Neuronal stem cell (in vitro differentiated cells): ENCODE results near the gene EYA3.

ENCODE experiments used
- DNase-seq: peaks from one replicate; pipeline ENCODE4 v3.0.0-alpha.2; 2013; ENCODE audit warnings: low spot score
- H2AFZ ChIP-seq: one replicate; pipeline ENCODE4 v1.6.1; 2013; ENCODE audit warnings: mild to moderate bottlenecking, low read length, inconsistent platforms
- H2AK5ac ChIP-seq: 2 replicates; pipeline ENCODE4 v1.6.1; 2013; ENCODE audit warnings: low read depth, mild to moderate bottlenecking, inconsistent platforms, low read length, moderate library complexity, mixed read lengths
- H2BK120ac ChIP-seq: 2 replicates; pipeline ENCODE4 v1.6.1; 2013; ENCODE audit warnings: low read depth, mild to moderate bottlenecking, inconsistent platforms, low read length, moderate library complexity, mixed read lengths
- H2BK12ac ChIP-seq: one replicate; pipeline ENCODE4 v1.6.1; 2013; ENCODE audit warnings: low read length, inconsistent platforms
- H2BK15ac ChIP-seq: 2 replicates; pipeline ENCODE4 v1.6.1; 2013; ENCODE audit warnings: mild to moderate bottlenecking, low read length, inconsistent platforms, mixed read lengths
- H2BK5ac ChIP-seq: one replicate; pipeline ENCODE4 v1.6.1; 2013; ENCODE audit warnings: inconsistent platforms, mild to moderate bottlenecking, low read length, moderate library complexity
- H3K14ac ChIP-seq: one replicate; pipeline ENCODE4 v1.6.1; 2013; ENCODE audit warnings: low read length, inconsistent platforms
- H3K18ac ChIP-seq: 2 replicates; pipeline ENCODE4 v1.6.1; 2013; ENCODE audit warnings: low read length, inconsistent platforms
- H3K23ac ChIP-seq: 2 replicates; pipeline ENCODE4 v1.6.1; 2013; ENCODE audit warnings: low read depth, mild to moderate bottlenecking, mixed read lengths, low read length, inconsistent platforms; ENCODE audit not compliant: poor library complexity
- H3K27ac ChIP-seq: replicated peaks from 3 replicates; pipeline ENCODE4 v1.5.1; 2013; ENCODE audit warnings: low read length, inconsistent platforms
- H3K27me3 ChIP-seq, 3 experiments: 2 replicates each; pipeline ENCODE4 v1.6.1; 2013; ENCODE audit warnings: low read length in 3 of 3, mild to moderate bottlenecking in 2 of 3, inconsistent platforms in 1 of 3, low read depth in 1 of 3, mixed read lengths in 1 of 3, moderate library complexity in 1 of 3; ENCODE audit not compliant: control insufficient read depth in 3 of 3, insufficient read depth in 3 of 3
- H3K36me3 ChIP-seq, 2 donors: replicated peaks in 1 of 2; 2 replicates each; pipeline ENCODE4 v1.6.1; 2013; ENCODE audit warnings: low read length in 2 of 2; ENCODE audit not compliant: control insufficient read depth in 2 of 2, insufficient read depth in 2 of 2
- H3K4ac ChIP-seq: 2 replicates; pipeline ENCODE4 v1.6.1; 2013; ENCODE audit warnings: inconsistent platforms, mild to moderate bottlenecking, low read length, moderate library complexity
- H3K4me1 ChIP-seq, 2 donors: 1 replicate in 1 of 2; 2 replicates in 1 of 2; pipeline ENCODE4 v1.6.1; 2013; ENCODE audit warnings: low read length in 2 of 2, low read depth in 1 of 2; ENCODE audit not compliant: control insufficient read depth in 2 of 2, insufficient read depth in 1 of 2
- H3K4me2 ChIP-seq: one replicate; pipeline ENCODE4 v1.6.1; 2013; ENCODE audit warnings: mild to moderate bottlenecking, low read length, inconsistent platforms; ENCODE audit not compliant: insufficient read depth, poor library complexity, severe bottlenecking
- H3K4me3 ChIP-seq, 2 donors: 2 replicates each; pipeline ENCODE4 v1.5.1; 2013; ENCODE audit warnings: low read length in 2 of 2, mild to moderate bottlenecking in 2 of 2, inconsistent platforms in 1 of 2, moderate library complexity in 1 of 2
- H3K79me1 ChIP-seq: one replicate; pipeline ENCODE4 v1.6.1; 2013; ENCODE audit warnings: low read depth, mild to moderate bottlenecking, inconsistent platforms, low read length, moderate library complexity
- H3K9ac ChIP-seq: one replicate; pipeline ENCODE4 v1.6.1; 2013; ENCODE audit warnings: mild to moderate bottlenecking, low read depth, low read length, inconsistent platforms; ENCODE audit not compliant: poor library complexity
- H3K9me3 ChIP-seq, 2 donors: replicated peaks in 1 of 2; 2 replicates each; pipeline versions ENCODE3 to v1.6.1; 2013; ENCODE audit warnings: low read length in 2 of 2, mild to moderate bottlenecking in 2 of 2, inconsistent platforms in 1 of 2, low read depth in 1 of 2, mixed read lengths in 1 of 2, moderate library complexity in 1 of 2; ENCODE audit not compliant: control insufficient read depth in 2 of 2, insufficient read depth in 1 of 2
- H4K8ac ChIP-seq: one replicate; pipeline ENCODE4 v1.6.1; 2013; ENCODE audit warnings: low read depth, mild to moderate bottlenecking, inconsistent platforms, low read length, moderate library complexity
- H4K91ac ChIP-seq: one replicate; pipeline ENCODE4 v1.6.1; 2013; ENCODE audit warnings: low read length, low read depth, mild to moderate bottlenecking, inconsistent platforms; ENCODE audit not compliant: poor library complexity
- WGBS, 2 donors: extraction: QIAGEN DNeasy Blood & Tissue Kit; methylation state at CpG; one replicate each; pipeline ENCODE4 v1.1.7; 2013; ENCODE audit warnings: missing lambda C conversion rate in 2 of 2, mixed read lengths in 1 of 2; ENCODE audit not compliant: insufficient read length in 2 of 2, insufficient replicate concordance in 1 of 2; ENCODE audit errors: extremely low coverage in 2 of 2; 5-methylcytosine and 5-hydroxymethylcytosine counted together

The EYA3 gene

GRCh38 chr1:27935721-27936120, 152.7 kb downstream of the EYA3 start:
- DNase-seq = no peak
- Histone ChIP-seq H2AFZ (no peak overlapping the region), H4K8ac (no peak overlapping the region), H2AK5ac (no peak overlapping the region), H4K91ac (no peak overlapping the region), H2BK15ac (no peak overlapping the region), H3K4me3 (no peak overlapping the region), H3K23ac (no peak overlapping the region), H3K9me3 (no peaks in the 10 kb centered on the region), H3K27ac (no peak overlapping the region), H2BK120ac (no peak overlapping the region), H3K4ac (no peak overlapping the region), H2BK12ac (no peak overlapping the region), H3K27me3 (peaks cover 0 to 46% (median 4%) of the 10 kb centered on the region in 3 experiments), H2BK5ac (no peak overlapping the region), H3K4me1 (peaks cover 0 to 10% of the 10 kb centered on the region in 2 donors), H3K79me1 (no peaks in the 10 kb centered on the region), H3K9ac (no peak overlapping the region), H3K4me2 (no peak overlapping the region), H3K14ac (no peak overlapping the region), H3K36me3 (no peaks in the 10 kb centered on the region), H3K18ac (peak overlapping the region; percentile 36)
- no CpG with 5 or more reads among the region's 8 CpGs for WGBS, 2 donors

- Histone ChIP-seq H3K4me3 (peak within 1 kb of the TSS in 1 of 2 donors; percentile 23), H2AK5ac (peak within 1 kb of the TSS; percentile 5), H2BK5ac (no peak within 1 kb of the TSS), H3K9ac (peak within 1 kb of the TSS; percentile 52), H3K27ac (no peak within 1 kb of the TSS), H3K4me1 (peaks cover 0 to 8% of the 10 kb centered on the region in 2 donors), H3K79me1 (no peaks in the 10 kb centered on the region), H2AFZ (peak within 1 kb of the TSS; percentile 84), H3K27me3 (peaks cover 0 to 46% (median 4%) of the 10 kb centered on the region in 3 experiments), H2BK120ac (no peak within 1 kb of the TSS), H3K14ac (no peak within 1 kb of the TSS), H4K91ac (no peak within 1 kb of the TSS), H2BK12ac (peak within 1 kb of the TSS; percentile 64), H2BK15ac (peak within 1 kb of the TSS; percentile 35), H3K4me2 (peak within 1 kb of the TSS; percentile 66), H3K23ac (no peak within 1 kb of the TSS), H4K8ac (peak within 1 kb of the TSS; percentile 73), H3K18ac (peak within 1 kb of the TSS; percentile 91), H3K9me3 (no peaks in the 10 kb centered on the region), H3K36me3 (no peaks in the 10 kb centered on the region), H3K4ac (no peak within 1 kb of the TSS)
- WGBS, 2 donors = no CpG with 5 or more reads among the region's 16 CpGs
- peak; percentile 29 for DNase-seq
Observed at GRCh38 chr1:27934818-27935549, 153.4 kb downstream of the EYA3 start, which contains the start of gene SMPDL3B. Gene SMPDL3B, plus strand, starts transcription at chr1:27935000. Its CDS starts 184 bp downstream, at chr1:27935184.

GRCh38 chr1:27931759-27932158, 156.7 kb downstream of the EYA3 start:
- peaks cover 0 to 24% (median 4%) of the 10 kb centered on the region in 3 experiments for H3K27me3 ChIP-seq
- no peak overlapping the region for H2BK5ac ChIP-seq
- no peak overlapping the region for H2BK12ac ChIP-seq
- H3K18ac ChIP-seq = no peak overlapping the region
- H3K4me3 ChIP-seq = no peak overlapping the region
- H3K14ac ChIP-seq = no peak overlapping the region
- no peak overlapping the region for H3K23ac ChIP-seq
- no peak overlapping the region for H2AFZ ChIP-seq
- no peak overlapping the region for H3K27ac ChIP-seq
- WGBS, 2 donors = no CpG with 5 or more reads among the region's 4 CpGs
- H2BK15ac ChIP-seq = no peak overlapping the region
- no peak overlapping the region for H4K91ac ChIP-seq
- no peak overlapping the region for H2AK5ac ChIP-seq
- no peak overlapping the region for H3K9ac ChIP-seq
- no peak overlapping the region for H3K4me2 ChIP-seq
- no peak overlapping the region for H3K4ac ChIP-seq
- no peak for DNase-seq
- H4K8ac ChIP-seq = no peak overlapping the region
- no peaks in the 10 kb centered on the region for H3K79me1 ChIP-seq
- H3K4me1 ChIP-seq = peaks cover 0 to 5% of the 10 kb centered on the region in 2 donors
- no peaks in the 10 kb centered on the region for H3K36me3 ChIP-seq
- no peaks in the 10 kb centered on the region for H3K9me3 ChIP-seq
- no peak overlapping the region for H2BK120ac ChIP-seq

GRCh38 chr1:27931184-27931583, 157.2 kb downstream of the EYA3 start:
- H3K9me3 ChIP-seq = no peaks in the 10 kb centered on the region
- no peak overlapping the region for H2AK5ac ChIP-seq
- no peak overlapping the region for H4K91ac ChIP-seq
- DNase-seq = no peak
- H3K4ac ChIP-seq = no peak overlapping the region
- no peak overlapping the region for H3K4me2 ChIP-seq
- H2BK12ac ChIP-seq = no peak overlapping the region
- no peaks in the 10 kb centered on the region for H3K79me1 ChIP-seq
- H3K27me3 ChIP-seq = peaks cover 0 to 21% (median 4%) of the 10 kb centered on the region in 3 experiments
- H2BK5ac ChIP-seq = no peak overlapping the region
- H2AFZ ChIP-seq = no peak overlapping the region
- H3K4me1 ChIP-seq = peaks cover 0 to 5% of the 10 kb centered on the region in 2 donors
- WGBS, 2 donors = no CpG with 5 or more reads among the region's 6 CpGs
- H3K27ac ChIP-seq = no peak overlapping the region
- no peak overlapping the region for H4K8ac ChIP-seq
- H3K18ac ChIP-seq = no peak overlapping the region
- H3K9ac ChIP-seq = no peak overlapping the region
- H2BK15ac ChIP-seq = no peak overlapping the region
- no peaks in the 10 kb centered on the region for H3K36me3 ChIP-seq
- H2BK120ac ChIP-seq = no peak overlapping the region
- no peak overlapping the region for H3K14ac ChIP-seq
- no peak overlapping the region for H3K23ac ChIP-seq
- H3K4me3 ChIP-seq = no peak overlapping the region
